ENCODE results near the gene SMIM17.
"Not testable (repeated sequence)": the region's sequence is repeated elsewhere in the genome, so short reads cannot be mapped to it uniquely, and the experiment has no call there.

SMIM17 gene

DNA sequence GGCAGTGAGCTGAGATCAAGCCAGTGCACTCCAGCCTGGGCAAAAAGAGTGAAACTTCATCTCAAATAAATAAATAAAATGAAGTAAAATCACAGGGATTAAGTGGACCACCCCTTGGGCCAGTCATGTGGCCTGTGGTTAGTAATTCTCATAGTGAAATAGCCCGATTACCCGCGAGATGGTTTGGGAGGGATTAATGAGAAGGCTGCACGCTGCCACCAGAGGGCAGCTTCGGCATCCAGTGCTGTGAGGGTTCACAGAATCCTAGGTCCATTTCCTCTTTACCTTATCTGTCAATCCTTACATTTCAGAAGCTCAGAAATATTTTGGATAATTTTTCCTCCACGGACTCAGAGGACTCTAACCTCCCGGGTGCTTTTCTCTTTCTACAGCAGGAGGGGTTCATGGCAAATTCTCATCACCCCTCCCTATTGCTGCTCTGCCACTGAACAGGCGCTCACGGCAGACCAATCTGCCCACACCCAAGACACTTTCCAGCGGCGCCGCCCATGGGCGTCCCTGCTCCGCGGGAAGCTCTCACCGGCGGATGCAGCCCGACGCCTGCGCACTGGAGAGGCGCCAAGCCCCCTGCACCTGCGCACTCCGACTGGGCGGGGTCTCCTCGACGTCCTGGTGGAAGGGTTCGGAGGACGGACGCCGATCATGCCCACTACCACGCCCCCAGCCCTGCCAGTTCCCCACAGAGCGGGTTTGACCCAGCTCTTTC, 17.6 kb downstream of the SMIM17 start:
- no peak for DNase-seq (ENCODE audit: low spot score)

DNA sequence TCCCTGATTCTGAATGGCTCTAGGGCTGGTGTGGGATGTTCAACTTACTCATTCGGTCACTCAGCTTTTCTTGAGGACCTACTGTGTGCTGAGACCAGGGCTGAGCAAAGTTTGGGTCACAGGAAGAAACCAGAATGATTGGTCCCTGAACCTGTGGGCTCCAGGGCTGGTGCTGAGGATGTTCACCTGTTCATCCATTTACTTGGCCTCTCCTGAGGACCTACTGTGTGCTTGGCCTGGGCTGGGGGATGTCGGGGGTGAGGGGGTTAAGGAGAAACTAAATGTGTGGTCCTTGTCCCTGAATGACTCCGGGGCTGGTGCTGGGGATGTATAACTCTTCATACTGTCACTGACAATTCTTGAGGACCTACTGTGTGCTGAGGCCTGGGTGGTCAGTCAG, 18.3 kb downstream of the SMIM17 start:
- DNase-seq (ENCODE audit: low spot score) = no peak

DNA sequence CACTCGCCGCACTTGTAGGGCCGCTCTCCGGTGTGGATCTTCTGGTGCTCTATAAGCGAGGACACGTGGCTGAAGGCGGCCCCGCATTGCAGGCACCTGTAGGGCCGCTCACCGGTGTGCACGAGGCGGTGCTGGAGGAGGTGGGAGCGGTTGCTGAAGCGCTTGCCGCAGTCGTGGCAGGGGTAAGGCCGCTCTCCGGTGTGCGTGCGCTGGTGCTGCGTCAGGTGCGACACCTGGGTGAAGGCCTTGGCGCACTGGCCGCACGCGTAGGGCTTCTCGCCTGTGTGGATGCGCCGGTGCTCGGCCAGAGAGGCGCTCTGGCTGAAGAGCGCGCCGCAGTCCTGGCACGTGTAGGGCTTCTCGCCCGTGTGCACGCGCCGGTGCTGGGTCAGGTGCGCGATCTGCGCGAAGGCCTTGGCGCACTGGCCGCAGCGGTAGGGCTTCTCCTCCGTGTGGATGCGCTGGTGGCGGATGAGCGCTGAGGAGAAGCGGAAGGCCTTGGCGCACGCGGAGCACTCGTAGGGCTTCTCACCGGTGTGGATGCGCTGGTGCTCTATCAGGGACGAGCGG, 21.1 kb downstream of the SMIM17 start:
- no peak for DNase-seq (ENCODE audit: low spot score)

DNA sequence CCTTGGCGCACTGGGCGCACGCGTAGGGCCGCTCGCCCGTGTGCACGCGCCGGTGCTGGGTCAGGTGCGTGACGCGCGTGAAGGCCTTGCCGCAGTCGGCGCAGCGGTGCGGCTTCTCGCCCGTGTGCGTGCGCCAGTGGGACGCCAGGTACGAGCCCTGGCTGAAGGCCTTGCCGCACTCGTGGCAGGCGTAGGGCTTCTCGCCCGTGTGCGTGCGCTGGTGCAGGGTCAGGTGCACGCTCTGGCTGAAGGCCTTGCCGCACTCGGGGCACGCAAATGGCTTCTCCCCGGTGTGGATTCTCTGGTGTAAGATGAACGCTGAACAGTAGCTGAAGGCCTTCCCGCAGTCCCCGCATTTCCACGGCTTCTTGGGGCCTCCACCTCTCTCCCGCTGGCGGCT, 21.6 kb downstream of the SMIM17 start:
- no peak for DNase-seq (ENCODE audit: low spot score)

DNA sequence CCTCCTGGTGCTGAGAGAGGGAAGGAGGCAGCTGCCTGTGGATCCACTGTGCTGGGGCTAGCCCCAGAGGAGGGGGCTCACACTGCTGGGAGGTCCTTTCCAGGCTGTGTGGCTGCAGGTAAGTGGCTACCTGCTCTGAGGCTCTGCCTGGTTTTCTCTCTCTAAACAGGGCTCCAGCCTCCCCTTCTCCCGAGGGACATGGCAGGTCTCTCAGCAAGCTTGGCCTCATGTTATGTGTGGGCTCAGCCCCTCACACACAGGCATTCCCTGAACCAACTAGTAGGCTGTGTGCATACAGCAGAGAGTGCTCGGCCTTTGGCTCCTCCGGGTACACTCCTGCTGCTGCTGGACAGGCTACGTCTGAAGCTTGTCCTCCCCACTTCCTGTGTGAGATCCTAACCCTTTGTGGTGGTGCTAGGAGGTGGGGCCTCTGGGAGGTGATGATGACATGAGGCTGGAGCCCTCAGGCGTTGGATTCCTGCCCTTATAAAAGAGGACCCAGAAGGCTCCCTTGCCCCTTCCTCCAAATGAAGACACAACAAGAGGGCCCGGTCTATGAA, 24.4 kb downstream of the SMIM17 start:
- DNase-seq (ENCODE audit: low spot score) = no peak

DNA sequence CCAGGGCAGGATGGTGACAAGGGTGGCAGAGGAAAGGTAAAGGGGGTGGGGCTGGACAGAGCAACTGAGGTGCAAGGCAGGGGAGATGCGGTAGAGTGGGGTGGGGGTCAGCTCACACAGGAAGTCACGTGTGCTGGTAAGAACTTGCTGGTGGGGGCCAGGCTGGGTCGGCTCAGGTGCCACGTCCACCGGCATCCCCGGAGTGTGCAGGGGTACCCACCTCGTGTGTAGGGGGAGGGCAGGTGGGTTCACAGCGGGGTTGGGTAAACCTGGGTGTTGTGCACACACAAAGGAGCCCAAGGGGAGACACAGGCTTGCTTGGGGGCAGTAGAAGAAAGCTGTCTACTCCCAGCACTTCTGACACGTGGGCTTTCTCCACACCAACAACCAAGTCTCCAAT, 25.7 kb downstream of the SMIM17 start:
- no peak for DNase-seq (ENCODE audit: low spot score)

DNA sequence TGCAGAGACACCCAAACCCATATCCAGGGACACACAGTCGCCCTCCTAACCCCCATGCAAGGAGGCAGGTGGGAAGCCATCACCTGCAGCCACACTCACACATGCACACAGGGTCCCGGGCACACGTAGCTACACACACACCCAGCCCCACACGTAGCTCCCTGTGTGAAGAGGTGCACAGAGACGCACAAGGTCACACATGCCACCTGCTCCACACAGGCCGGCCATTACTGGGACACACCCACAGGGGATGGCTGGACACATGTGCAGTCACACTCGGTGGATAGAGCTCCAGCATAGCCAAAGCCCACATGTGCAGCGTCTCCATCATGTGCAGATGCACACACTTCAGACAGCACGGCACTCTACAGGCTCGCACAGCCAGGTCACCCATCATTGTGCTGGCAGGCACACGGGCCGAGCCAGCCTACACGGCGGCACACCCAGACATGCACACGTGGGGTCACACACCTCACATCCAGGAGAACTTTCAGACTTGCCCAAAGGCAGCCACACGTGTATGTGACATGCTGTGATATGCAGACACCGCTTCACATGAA, 27.5 kb downstream of the SMIM17 start:
- no peak for DNase-seq (ENCODE audit: low spot score)

DNA sequence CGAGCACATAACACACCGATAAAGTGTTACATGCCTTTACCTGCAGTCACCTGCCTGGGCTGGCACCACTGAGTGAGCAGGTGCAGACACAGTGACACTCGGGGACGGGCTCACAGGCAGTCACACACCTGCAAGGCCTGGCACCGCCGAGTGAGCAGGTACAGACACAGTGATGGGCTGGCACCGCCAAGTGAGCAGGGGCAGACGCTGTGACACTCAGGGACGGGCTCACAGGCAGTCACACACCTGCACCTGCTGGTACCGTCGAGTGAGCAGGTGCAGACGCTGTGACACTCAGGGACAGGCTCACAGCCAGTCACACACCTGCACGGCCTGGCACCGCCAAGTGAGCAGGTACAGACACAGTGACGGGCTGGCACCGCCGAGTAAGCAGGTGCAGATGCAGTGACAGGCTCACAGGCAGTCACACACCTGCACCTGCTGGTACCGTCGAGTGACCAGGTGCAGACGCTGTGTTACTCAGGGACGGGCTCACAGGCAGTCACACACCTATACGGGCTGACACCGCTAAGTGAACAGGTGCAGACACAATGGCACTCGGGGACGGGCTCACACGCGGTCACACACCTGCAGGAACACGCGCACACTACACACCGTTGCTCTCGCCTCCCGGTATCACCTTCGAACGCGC, 28.1 kb downstream of the SMIM17 start:
- no peak for DNase-seq (ENCODE audit: low spot score)

DNA sequence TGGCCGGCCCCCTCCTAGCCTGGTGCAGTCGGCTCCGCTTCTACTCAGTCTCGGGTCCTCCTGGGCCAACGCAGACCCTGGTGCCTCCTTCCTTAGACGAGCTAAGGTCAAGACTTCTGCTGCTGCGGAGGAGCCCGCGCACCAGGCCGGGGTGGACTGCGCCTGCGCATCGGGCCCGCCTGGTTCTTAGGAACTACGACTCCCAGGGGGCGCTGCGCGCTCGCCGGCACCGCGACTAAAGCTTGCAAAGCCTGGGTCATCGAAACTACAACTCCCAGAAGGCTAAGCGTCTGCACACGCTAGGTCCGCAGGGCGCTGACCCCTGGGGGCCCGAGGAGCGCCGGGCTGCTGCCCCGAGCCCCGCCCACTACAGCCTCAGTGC, 28.6 kb downstream of the SMIM17 start, which contains the start of gene ZNF835:
ZNF835 (minus strand) TSS at position 145 of the 382 bp plus-strand sequence. CDS start 6,559 bp downstream, outside the sequence.
- DNase-seq (ENCODE audit: low spot score) = peak; percentile 62

DNA sequence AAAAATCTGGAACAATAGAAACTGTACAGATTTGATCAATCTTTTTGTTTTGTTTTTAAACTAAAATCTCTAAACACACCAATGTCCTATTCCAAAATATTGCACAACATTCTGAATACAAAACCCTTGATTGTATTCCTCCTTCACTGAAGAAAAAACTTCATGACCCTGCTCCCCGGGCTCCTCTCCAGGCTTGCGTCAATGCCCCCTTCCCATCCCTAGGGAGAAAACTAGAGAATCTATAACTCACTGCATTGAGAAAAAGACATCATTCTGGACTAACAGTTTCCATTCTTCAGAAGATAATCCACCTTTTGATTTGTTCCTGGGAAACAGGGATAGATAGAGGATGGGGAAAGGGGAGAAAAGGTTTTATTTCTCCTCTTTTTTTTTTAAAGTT, 29.7 kb downstream of the SMIM17 start:
- DNase-seq (ENCODE audit: low spot score) = not testable (repeated sequence)

DNA sequence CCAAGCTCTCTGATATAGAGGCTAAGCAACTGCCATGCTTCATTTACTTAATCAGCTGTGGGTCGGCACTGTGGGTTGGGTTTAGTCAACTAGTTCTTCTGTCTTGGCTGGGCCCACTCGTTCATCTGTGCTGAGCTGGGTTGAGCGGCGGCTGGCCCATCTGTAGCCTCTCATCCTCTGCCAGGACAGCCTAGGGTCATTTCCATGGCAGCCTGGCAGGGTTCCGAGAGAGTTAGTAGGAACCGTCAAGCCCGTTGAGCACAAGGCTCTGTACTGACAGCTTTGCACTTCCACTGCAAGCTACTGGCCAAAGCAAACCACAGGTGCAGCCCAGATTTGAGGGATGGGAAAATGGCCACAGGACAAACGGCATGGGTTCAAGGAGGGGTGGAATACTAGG, 35.2 kb downstream of the SMIM17 start:
- no peak for DNase-seq (ENCODE audit: low spot score)

DNA sequence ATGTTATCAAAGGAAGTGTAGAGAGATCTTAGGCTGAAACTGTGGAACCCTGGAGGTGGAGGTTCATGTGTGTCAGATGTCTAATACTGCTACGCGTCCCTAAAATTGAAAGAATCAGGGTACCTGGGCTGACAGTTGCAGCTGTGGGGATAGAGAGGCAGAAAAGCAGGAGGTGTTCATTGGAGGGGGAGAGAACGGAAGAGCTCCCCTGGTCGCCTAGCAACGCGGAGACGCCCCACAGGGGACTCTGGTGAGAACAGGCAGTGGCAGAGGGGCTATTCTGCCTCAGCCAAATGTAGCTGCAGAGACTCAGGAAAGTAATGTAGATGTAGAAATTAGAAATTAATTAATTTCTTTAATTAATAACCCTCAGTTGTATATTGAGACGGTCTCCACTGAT, 38.7 kb downstream of the SMIM17 start:
- DNase-seq (ENCODE audit: low spot score) = no peak

DNA sequence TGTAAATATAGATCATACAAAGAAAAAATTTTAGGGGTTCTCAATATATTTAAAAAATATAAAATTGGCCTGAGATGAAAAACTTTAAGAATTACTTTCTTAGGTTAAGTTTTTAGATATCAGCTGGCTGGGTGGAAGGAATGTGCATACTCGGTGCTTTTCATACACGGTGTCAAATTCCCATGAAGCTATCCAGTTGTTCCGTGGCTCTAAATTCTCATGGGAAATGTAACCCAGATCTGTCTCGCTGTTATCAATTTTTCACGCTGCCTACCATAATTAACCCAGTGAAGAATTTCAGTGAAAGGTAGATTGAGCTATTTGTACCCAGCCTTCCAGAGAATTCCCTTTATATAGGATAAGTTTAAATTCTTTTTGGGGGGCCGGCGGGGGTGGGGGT, 40.2 kb downstream of the SMIM17 start:
- DNase-seq (ENCODE audit: low spot score) = no peak

DNA sequence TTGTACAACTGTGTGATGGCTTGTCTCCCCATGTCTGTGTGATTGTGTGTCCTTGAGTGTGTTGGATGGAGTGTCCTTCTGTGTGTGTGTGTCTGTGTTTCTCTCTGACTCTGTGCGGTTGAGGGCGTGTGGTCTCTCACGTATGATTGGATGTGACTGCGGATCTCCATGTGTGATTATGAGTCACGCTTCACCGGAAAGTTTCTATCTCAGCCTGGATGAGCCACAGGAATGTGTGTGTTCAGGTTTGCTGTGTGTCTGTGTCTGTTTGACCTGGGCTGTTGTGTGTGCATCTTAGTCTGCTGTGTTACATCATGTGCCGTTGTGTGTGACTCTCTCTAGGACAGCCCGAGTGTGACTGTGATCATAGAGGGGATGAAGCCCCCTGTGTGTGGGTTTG, 44.1 kb downstream of the SMIM17 start:
- no peak for DNase-seq (ENCODE audit: low spot score)

DNA sequence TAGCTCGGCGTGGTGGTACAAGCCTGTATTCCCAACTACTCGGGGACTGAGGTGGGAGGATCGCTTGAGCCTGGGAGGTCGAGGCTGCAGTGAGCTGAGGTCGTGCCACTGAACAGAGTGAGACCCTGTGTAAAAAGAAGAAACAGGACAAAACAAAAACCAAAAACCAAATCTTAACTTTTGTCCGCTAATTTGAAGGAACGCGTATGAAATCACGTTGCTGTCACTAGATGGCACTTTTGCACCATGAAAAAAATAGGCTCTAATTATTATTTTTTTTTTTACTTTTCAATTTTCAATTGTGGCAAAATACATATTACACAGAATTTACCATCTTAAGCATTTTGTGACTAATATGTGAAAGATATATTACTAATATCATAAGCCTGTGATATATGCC, 46.2 kb downstream of the SMIM17 start:
- DNase-seq (ENCODE audit: low spot score) = no peak

DNA sequence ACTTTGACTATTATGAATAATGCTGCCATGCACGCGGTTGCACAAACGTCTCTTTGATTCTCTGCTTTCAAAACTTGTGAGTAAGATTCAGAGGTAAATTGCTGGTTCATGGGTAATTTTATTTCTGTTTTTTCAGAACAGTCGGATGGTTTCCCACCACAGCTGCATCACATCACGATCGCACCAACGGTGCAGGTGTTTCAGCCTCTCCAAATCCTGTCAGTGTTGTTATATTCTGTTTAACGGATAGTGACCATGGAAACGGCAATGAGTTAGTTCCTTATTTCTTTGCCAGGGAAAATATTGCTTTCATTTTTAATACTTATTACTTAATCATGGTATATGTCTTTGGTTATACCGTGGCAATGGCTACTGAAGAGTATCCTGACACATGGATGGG, 47.7 kb downstream of the SMIM17 start:
- DNase-seq (ENCODE audit: low spot score) = no peak

DNA sequence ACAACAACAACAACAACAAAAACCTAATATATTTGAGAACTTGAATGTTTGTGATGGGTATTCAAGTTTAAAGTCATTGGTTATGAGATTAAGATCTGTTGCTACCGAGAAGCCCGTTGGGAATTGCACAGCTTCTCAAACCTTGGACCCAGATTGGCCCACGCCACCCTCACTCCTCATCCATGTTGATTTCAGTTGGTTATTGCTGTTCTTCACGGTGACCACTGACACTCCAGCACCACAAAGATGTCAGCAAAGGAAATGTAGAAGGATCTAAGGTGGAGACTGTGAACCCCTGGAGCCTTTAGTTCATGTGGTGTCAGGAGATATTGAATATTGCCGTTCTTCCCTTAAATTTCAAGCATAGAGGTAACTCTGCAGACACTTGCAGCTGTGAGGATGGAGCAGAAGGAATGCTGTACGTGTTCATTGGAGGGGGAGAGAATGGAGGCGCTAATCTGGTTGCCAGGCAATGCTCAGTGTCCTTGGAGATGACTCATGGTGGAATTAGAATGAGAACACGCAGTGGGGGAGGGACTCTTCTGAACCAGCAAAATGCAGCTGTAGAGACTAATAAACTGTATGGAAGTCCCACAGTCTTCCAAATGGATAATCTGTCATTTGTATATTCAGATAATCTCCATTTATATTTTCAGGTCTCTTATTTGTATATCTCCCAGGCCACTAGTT, 49.4 kb downstream of the SMIM17 start:
- no peak for DNase-seq (ENCODE audit: low spot score)

DNA sequence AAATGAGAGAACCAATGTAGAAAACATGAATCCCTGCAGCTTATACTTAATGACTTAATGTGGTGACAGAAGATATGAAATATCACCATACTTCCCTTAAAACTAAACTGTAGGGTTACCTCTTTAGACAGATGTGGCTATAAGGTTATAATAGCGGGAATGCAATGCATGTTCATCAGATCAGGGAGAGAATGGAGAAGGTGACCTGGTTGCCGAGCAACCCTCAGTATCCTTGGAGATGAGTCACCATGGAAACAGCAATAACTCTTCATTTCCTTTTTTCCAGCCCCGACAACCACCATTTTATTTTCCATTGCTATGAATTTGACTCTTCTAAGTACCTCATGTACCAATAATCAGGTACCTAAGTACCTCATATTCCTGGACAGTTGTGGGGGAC, 56.6 kb downstream of the SMIM17 start:
- no peak for DNase-seq (ENCODE audit: low spot score)

DNA sequence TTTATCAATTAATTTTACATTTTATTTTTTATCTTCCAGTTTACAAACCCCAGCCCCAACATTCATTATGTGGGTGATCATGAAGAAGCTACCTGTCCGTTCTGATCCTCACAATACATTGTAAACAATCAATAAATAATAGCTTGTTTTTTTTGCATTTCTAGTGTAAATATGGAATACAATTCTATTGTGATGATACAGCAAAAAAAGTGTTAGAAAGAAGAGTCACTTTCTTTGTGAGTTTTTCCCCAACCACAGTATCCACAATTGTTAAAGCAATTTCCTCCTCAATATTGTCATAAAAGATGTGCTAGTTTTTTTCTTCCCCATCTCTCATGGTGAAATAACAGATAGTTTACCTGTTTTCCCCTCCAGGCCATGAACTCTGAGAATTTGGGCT, 58.9 kb downstream of the SMIM17 start:
- DNase-seq (ENCODE audit: low spot score) = no peak

DNA sequence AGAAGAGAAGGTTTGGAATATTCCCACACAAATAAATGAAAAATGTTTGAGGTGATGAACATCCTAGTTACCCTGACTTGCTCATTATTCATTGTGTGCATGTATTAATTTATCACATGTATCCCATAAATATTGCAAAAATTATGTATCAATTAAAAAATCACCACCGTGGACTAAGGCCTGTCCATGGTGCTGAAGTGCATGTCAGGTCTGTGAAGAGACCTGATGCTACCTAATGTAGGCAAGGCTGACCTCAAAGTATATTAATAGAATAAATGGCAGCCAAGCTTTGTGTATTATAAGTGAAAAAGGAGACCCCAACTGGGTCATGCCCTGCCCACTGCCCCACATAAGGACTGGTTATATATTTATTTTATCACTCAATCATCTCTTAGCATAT, 63.0 kb downstream of the SMIM17 start:
- no peak for DNase-seq (ENCODE audit: low spot score)
